Vagina (tissue), 2 donors: ENCODE measurements around the gene BRD8. TPM values are rescaled to one million over a fixed set of nuclear protein-coding genes. Genes with fewer than 3 reads are reported as not detected.

Experiments used
- DNase-seq, 2 donors: peaks; one replicate each; pipeline ENCODE4 v3.0.0-alpha.2; 2017; ENCODE audit errors: extremely low spot score in 2 of 2
- H3K27ac ChIP-seq: fragments of 200-600 bp; sonication (generic); one replicate; pipeline ENCODE4 v1.5.1; 2019
- H3K27me3 ChIP-seq: fragments of 200-600 bp; sonication (generic); one replicate; pipeline ENCODE4 v1.5.1; 2019
- H3K36me3 ChIP-seq, 2 donors: fragments of 200-600 bp; sonication (generic); one replicate each; pipeline ENCODE4 v1.5.1; 2017 to 2019
- H3K4me1 ChIP-seq: fragments of 200-600 bp; sonication (generic); one replicate; pipeline ENCODE4 v1.5.1; 2019
- H3K4me3 ChIP-seq, 2 donors: fragments of 200-600 bp; sonication (generic); 1 replicate in 1 of 2; 2 replicates in 1 of 2; pipeline ENCODE4 v1.5.1; 2016 to 2019
- H3K9me3 ChIP-seq: fragments of 200-600 bp; sonication (generic); one replicate; pipeline ENCODE4 v1.5.1; 2019
- CTCF ChIP-seq, 3 experiments: fragments of 450-650 bp in 2 of 3; fragments of 200-600 bp in 1 of 3; sonication (generic) in 1 of 3; IDR thresholded peaks; one replicate each; pipeline ENCODE4 v1.5.1; 2017 to 2019; ENCODE audit warnings: antibody characterized with exemption in 3 of 3, mild to moderate bottlenecking in 2 of 3, moderate library complexity in 2 of 3
- POLR2A ChIP-seq, 2 donors: fragments of 450-650 bp; IDR thresholded peaks; one replicate each; pipeline ENCODE4 v1.6.1; 2017; ENCODE audit warnings: antibody characterized with exemption in 2 of 2, mild to moderate bottlenecking in 2 of 2, moderate library complexity in 2 of 2
- POLR2AphosphoS5 ChIP-seq, 2 donors: sonication (generic); formaldehyde crosslinking; IDR thresholded peaks; one replicate each; pipeline ENCODE4 v1.9.0; 2017; ENCODE audit warnings: antibody characterized with exemption in 2 of 2, mild to moderate bottlenecking in 2 of 2, low read depth in 1 of 2; ENCODE audit not compliant: insufficient read depth in 1 of 2
- intact Hi-C: fragments of 100-400 bp; cut with DNase I; formaldehyde crosslinking; loops from one replicate; pipeline ENCODE4 v1.15.1; 2023
- small RNA-seq: library from RNA; depleted of rRNA; stranded (forward); fragments of <200 nt; gene quantifications from one replicate; pipeline ENCODE3, GENCODE V24; 2016
- total RNA-seq: library from RNA; depleted of rRNA; stranded (reverse); fragments of >200 nt; gene quantifications from one replicate; pipeline ENCODE4 v1.2.3, GENCODE V29; 2016

BRD8 gene
- total RNA-seq, 1 donor from 2014 or later = 34.6 TPM

- TF ChIP-seq POLR2A (IDR thresholded peaks at IDR 0.05) (no peak), POLR2AphosphoS5 (IDR thresholded peaks at IDR 0.05; ENCODE audit: insufficient read depth in 1 of 2, low read depth in 1 of 2) (no peak), CTCF (IDR thresholded peaks at IDR 0.05) (no peak)
- intact Hi-C loops = no loop called here
These were observed 83.1 kb downstream of the BRD8 start for GRCh38 chr5:138095100-138095907.

GRCh38 chr5:138093036-138093435 lies 85.4 kb downstream of the BRD8 start:
- DNase-seq = no peak
- H3K27ac ChIP-seq = no peak overlapping the region
- H3K4me1 ChIP-seq = no peaks in the 10 kb centered on the region
- no peaks in the 10 kb centered on the region for H3K36me3 ChIP-seq
- H3K4me3 ChIP-seq = no peak overlapping the region
- TF ChIP-seq POLR2AphosphoS5 (IDR thresholded peaks at IDR 0.05; ENCODE audit: insufficient read depth in 1 of 2, low read depth in 1 of 2) (no peak), CTCF (IDR thresholded peaks at IDR 0.05) (no peak), POLR2A (IDR thresholded peaks at IDR 0.05) (no peak)
- intact Hi-C loops = no loop called here
- no peaks in the 10 kb centered on the region for H3K9me3 ChIP-seq
- no peaks in the 10 kb centered on the region for H3K27me3 ChIP-seq

More at GRCh38 chr5:138095100-138095907, 83.1 kb downstream of the BRD8 start:
- Histone ChIP-seq H3K27ac (no peak overlapping the region), H3K36me3 (no peaks in the 10 kb centered on the region), H3K9me3 (no peaks in the 10 kb centered on the region), H3K27me3 (no peaks in the 10 kb centered on the region), H3K4me1 (no peaks in the 10 kb centered on the region), H3K4me3 (no peak overlapping the region)
- DNase-seq = no peak

GRCh38 chr5:138092301-138092700 lies 86.1 kb downstream of the BRD8 start:
- no peak for DNase-seq
- H3K4me3 ChIP-seq = no peak overlapping the region
- no peaks in the 10 kb centered on the region for H3K4me1 ChIP-seq
- intact Hi-C loops = no loop called here
- no peaks in the 10 kb centered on the region for H3K36me3 ChIP-seq
- H3K9me3 ChIP-seq = no peaks in the 10 kb centered on the region
- no peaks in the 10 kb centered on the region for H3K27me3 ChIP-seq
- TF ChIP-seq POLR2AphosphoS5 (IDR thresholded peaks at IDR 0.05; ENCODE audit: insufficient read depth in 1 of 2, low read depth in 1 of 2) (no peak), POLR2A (IDR thresholded peaks at IDR 0.05) (no peak), CTCF (IDR thresholded peaks at IDR 0.05) (no peak)
- H3K27ac ChIP-seq = no peak overlapping the region

- TF ChIP-seq POLR2AphosphoS5 (IDR thresholded peaks at IDR 0.05; ENCODE audit: insufficient read depth in 1 of 2, low read depth in 1 of 2) (no peak), CTCF (IDR thresholded peaks at IDR 0.05) (no peak), POLR2A (IDR thresholded peaks at IDR 0.05) (no peak)
- H3K9me3 ChIP-seq = no peaks in the 10 kb centered on the region
- intact Hi-C loops = no loop called here
- no peak for DNase-seq
- H3K27ac ChIP-seq = no peak overlapping the region
- no peaks in the 10 kb centered on the region for H3K27me3 ChIP-seq
- H3K4me3 ChIP-seq = no peak overlapping the region
- H3K36me3 ChIP-seq = no peaks in the 10 kb centered on the region
- no peaks in the 10 kb centered on the region for H3K4me1 ChIP-seq
These were observed 86.7 kb downstream of the BRD8 start for GRCh38 chr5:138091685-138092084.

Small RNAs within 50 kb of the gene (small RNA-seq; reads per million reads assigned to genes)
- not detected for gene RNU6-460P
- gene RNU6-888P = not detected

Other genes starting within 250 kb of the BRD8 start
- gene FAM13B, start 145.6 kb downstream of the BRD8 start, total RNA-seq = 44.2 TPM
- gene WNT8A, start 94.6 kb downstream of the BRD8 start, total RNA-seq = not detected
- not detected for gene NME5, start 39.2 kb downstream of the BRD8 start, total RNA-seq
- 2.5 TPM for gene KIF20A, start 482 bp upstream of the BRD8 start, total RNA-seq
- 14.2 TPM for gene CDC23, start 34.7 kb upstream of the BRD8 start, total RNA-seq
- 4.7 TPM for gene GFRA3, start 96.0 kb upstream of the BRD8 start, total RNA-seq
- gene CDC25C, start 153.2 kb upstream of the BRD8 start, total RNA-seq = 2.0 TPM
- 17.4 TPM for gene FAM53C, start 159.6 kb upstream of the BRD8 start, total RNA-seq
- gene KDM3B, start 174.1 kb upstream of the BRD8 start, total RNA-seq = 48.6 TPM